RWPE2 (cell line): ENCODE data around the gene SEPSECS.

Experiments
- ATAC-seq: fragments of 200-7000 bp; cut with Tn5 transposase; 3 replicates; pipeline ENCODE4 v1.9.1; 2021; ENCODE audit warnings: low read depth
- DNase-seq: peaks from one replicate; pipeline ENCODE4 v3.0.0-alpha.2; 2020; ENCODE audit warnings: low spot score
- H3K27ac ChIP-seq: fragments of 450-650 bp; 2 replicates; pipeline ENCODE4 v1.5.1; 2017; ENCODE audit warnings: mild to moderate bottlenecking; ENCODE audit not compliant: poor library complexity, severe bottlenecking
- H3K27me3 ChIP-seq: fragments of 250-450 bp; sonication (Bioruptor Pico); 2 replicates; pipeline ENCODE4 v1.5.1; 2021; ENCODE audit warnings: mild to moderate bottlenecking, moderate library complexity; ENCODE audit not compliant: insufficient read depth, poor library complexity, severe bottlenecking
- H3K36me3 ChIP-seq: fragments of 250-450 bp; sonication (Bioruptor Pico); 2 replicates; pipeline ENCODE4 v1.5.1; 2020; ENCODE audit warnings: low read depth, mild to moderate bottlenecking, moderate library complexity
- H3K4me1 ChIP-seq: fragments of 250-450 bp; sonication (Bioruptor Pico); 2 replicates; pipeline ENCODE4 v1.5.1; 2021; ENCODE audit warnings: mild to moderate bottlenecking, moderate library complexity; ENCODE audit not compliant: insufficient read depth, poor library complexity, severe bottlenecking
- H3K4me3 ChIP-seq: fragments of 250-450 bp; sonication (Bioruptor Pico); 2 replicates; pipeline ENCODE4 v1.5.1; 2021; ENCODE audit warnings: mild to moderate bottlenecking, moderate library complexity; ENCODE audit not compliant: severe bottlenecking
- H3K9me3 ChIP-seq: fragments of 250-450 bp; sonication (Bioruptor Pico); 2 replicates; pipeline ENCODE4 v1.5.1; 2021; ENCODE audit warnings: mild to moderate bottlenecking, moderate library complexity; ENCODE audit not compliant: severe bottlenecking
- CTCF ChIP-seq: fragments of 450-650 bp; IDR thresholded peaks from one replicate; pipeline ENCODE4 v1.5.1; 2017; ENCODE audit warnings: mild to moderate bottlenecking, moderate library complexity; ENCODE audit not compliant: poor library complexity, severe bottlenecking

The SEPSECS gene

GRCh38 chr4:25098964-25099891 lies 61.0 kb downstream of the SEPSECS start:
- no peaks in the 10 kb centered on the region for H3K9me3 ChIP-seq
- H3K36me3 ChIP-seq, result no peaks in the 10 kb centered on the region
- no peak overlapping the region for H3K4me3 ChIP-seq
- TF ChIP-seq CTCF, result no peak
- no peak overlapping the region for H3K27ac ChIP-seq
- H3K27me3 ChIP-seq, result no peaks in the 10 kb centered on the region
- DNase-seq (no peak), ATAC-seq (peak; percentile 91)
- no peaks in the 10 kb centered on the region for H3K4me1 ChIP-seq

GRCh38 chr4:25096981-25097443 lies 63.2 kb downstream of the SEPSECS start:
- DNase-seq (no peak), ATAC-seq (no peak)
- H3K4me1 ChIP-seq, result no peaks in the 10 kb centered on the region
- H3K36me3 ChIP-seq, result no peaks in the 10 kb centered on the region
- H3K27ac ChIP-seq, result no peak overlapping the region
- TF ChIP-seq CTCF, result no peak
- no peak overlapping the region for H3K4me3 ChIP-seq
- no peaks in the 10 kb centered on the region for H3K27me3 ChIP-seq
- no peaks in the 10 kb centered on the region for H3K9me3 ChIP-seq

- no peak for DNase-seq
- no peak for ATAC-seq
- no peak for TF ChIP-seq CTCF
- Histone ChIP-seq H3K9me3 (no peaks in the 10 kb centered on the region), H3K27me3 (no peaks in the 10 kb centered on the region), H3K36me3 (no peaks in the 10 kb centered on the region), H3K4me1 (no peaks in the 10 kb centered on the region), H3K27ac (no peak overlapping the region), H3K4me3 (no peak overlapping the region)
These were observed 63.8 kb downstream of the SEPSECS start for GRCh38 chr4:25096251-25096980.

- H3K4me1 ChIP-seq, result no peaks in the 10 kb centered on the region
- H3K36me3 ChIP-seq, result no peaks in the 10 kb centered on the region
- H3K27ac ChIP-seq, result no peak overlapping the region
- no peak for DNase-seq
- no peak for TF ChIP-seq CTCF
- H3K9me3 ChIP-seq, result no peaks in the 10 kb centered on the region
- H3K27me3 ChIP-seq, result no peaks in the 10 kb centered on the region
- no peak for ATAC-seq
- no peak overlapping the region for H3K4me3 ChIP-seq
These were observed 64.4 kb downstream of the SEPSECS start for GRCh38 chr4:25095837-25096236.
